Measurements from ENCODE around the gene USP5.
"Not testable (repeated sequence)": the region's sequence is repeated elsewhere in the genome, so short reads cannot be mapped to it uniquely, and the experiment has no call there.

Gene USP5

DNA sequence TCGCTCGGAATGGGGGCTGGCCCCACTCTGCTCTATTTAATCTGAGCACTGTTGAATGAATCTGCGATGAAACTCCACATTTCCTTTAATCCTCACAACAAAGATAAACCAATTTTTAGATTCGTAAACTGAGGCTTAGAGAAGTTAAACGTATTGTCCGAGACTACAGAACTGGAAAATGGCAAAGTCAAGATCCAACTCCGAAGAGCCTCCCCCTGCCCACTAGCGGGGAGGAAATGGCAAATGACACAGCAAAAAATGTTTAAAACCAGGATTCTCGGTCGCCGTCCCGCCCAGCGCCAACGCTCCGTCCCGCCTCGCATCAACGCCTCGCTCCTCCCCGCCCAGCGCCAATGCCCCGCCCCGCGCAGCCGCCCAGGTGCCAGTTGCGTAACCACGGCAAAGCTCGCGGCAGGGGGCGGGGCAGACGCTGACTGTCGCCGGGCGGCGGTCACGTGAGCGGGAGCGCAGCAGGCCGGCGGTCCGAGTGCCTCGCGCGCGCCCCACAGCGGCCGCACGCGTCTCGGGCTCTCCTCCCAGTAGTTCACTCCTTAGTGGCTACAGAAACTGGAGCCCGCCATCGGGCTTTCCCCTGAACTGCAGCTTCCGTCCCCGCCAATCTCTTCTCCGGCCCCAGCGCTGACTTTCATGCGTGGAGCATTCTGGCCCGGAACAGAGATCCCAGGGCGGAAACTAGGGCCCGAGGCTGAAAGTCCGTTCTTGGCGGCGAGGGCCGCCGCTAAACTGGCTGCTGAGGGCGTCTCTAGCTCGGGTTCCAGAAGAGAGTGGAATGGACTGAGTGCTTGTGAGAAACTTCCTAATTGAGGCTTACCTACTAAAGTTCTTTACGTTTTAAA lies 39.1 kb downstream of the USP5 start:
- DNase-seq, result peak; percentile 97

GRCh38 chr12:6891646-6892001 lies 39.7 kb downstream of the USP5 start:
- DNase-seq, result no peak

DNA sequence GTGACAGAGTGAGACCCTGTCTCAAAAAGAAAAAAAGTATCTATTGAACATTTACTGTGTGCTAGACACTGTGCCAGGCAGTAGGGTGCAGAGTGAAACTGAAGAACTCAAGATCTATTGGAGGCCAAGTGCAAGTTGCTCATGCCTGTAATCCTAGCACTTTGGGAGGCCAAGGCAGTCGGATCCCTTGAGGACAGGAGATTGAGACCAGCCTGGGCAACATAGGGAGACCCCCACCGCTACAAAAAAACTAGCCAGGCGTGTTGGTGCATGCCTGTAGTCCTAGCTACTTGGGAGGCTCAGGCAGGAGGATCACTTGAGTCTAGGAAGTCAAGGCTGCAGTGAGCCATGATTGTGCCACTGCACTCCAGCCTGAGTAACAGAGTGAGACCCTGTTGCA lies 40.7 kb downstream of the USP5 start:
- not testable (repeated sequence) for DNase-seq

DNA sequence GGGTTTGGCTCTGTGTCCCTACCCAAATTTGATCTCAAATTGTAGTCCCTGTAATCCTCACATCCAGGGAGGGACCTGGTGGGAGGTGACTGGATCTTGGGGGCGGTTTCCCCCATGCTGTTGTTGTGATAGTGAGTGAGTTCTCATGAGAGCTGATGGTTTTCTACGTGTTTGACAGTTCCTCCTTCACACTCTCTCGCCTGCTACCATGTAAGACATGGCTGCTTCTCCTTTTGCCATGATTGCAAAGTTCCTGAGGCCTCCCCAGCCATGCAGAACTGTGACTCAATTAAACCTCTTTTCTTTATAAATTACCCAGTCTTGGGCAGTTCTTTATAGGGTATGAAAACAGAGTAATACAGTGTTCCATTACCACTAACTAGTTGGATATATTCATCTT lies 42.4 kb downstream of the USP5 start:
- DNase-seq, result no peak

DNA sequence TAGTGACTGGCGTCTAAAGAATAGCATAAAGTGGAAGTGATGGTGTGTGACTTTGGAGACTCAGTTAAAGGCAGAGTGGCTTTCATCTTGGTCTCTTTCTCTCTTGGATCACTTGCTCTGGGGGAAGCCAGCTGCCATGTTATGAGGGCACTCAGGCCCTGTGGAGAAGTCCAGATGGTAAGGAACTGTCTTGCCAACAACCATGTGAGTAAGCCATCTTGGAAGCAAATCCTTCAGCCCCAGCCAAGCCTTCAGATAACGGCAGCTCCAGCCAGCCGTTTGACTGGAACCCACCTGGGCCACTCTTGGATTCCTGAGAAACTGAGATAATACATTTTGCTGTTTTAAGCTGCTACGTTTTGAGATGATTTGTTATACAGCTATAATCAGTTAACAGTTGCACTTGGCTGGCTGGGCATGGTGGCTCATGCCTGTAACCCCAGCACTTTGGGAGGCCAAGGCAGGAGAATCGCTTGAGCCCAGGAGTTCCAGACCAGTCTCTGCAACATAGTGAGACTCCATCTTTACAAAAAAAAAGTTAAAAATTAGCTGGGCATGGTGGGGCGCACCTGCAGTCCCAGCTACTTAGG lies 45.0 kb downstream of the USP5 start:
- no peak for DNase-seq

DNA sequence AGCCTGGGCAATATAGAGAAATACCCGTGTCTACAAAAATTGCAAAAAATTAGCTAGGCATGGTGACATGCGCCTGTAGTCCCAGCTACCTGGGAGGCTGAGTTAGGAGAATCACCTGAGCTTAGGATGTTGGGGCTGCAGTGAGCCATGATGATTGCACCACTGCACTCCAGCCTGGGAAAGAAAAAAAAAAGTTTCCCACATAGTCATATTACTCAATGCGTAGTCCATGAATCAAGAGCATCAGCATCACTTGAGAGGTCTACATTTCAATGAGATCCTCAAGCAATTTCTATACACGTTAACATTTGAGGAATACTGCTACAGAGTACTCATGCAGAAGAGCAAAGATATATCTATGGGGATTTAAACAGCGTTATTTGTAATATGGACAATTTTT lies 47.5 kb downstream of the USP5 start:
- DNase-seq, result no peak

- DNase-seq, result no peak
Measured at GRCh38 chr12:6899837-6900519, 48.0 kb downstream of the USP5 start.

GRCh38 chr12:6902448-6902847 lies 50.5 kb downstream of the USP5 start:
- DNase-seq, result no peak

- DNase-seq, result no peak
Measured at GRCh38 chr12:6903722-6904121, 51.8 kb downstream of the USP5 start.

- peak; percentile 98 for DNase-seq
Measured at GRCh38 chr12:6904280-6905276, 52.6 kb downstream of the USP5 start, which contains the start of gene LRRC23. Gene LRRC23, plus strand, starts transcription at chr12:6904822. Its CDS starts 812 bp downstream, at chr12:6905634.

DNA sequence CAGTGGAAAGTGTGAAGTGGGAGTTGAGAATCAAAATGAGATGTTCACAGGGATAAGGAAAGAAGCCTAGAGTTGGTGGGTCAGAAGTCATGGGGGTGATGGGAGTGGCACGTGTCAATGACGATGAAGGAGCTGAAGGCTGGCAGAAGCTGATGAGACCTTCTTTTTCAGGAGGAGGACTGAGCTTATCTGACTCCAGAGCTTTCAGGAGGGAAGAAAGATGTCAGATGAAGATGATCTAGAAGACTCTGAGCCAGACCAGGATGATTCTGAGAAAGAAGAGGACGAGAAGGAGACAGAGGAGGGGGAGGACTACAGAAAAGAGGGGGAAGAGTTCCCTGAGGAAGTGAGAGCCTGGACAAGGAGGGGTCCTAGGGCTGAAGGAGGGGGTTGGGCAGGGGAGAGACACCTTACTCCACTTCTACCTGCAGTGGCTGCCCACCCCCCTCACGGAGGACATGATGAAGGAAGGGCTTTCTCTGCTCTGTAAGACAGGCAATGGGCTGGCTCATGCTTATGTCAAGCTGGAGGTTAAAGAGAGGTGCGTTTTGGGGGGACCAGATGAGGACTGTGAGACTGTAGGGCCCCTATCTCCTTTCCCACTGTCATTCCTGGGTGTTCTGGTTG lies 53.6 kb downstream of the USP5 start:
- DNase-seq, result no peak

GRCh38 chr12:6908141-6908540 lies 56.2 kb downstream of the USP5 start:
- not testable (repeated sequence) for DNase-seq

GRCh38 chr12:6909421-6910145 lies 57.6 kb downstream of the USP5 start:
- no peak for DNase-seq

GRCh38 chr12:6912164-6912935 lies 60.4 kb downstream of the USP5 start:
- DNase-seq, result no peak

- peak; percentile 80 for DNase-seq
Measured at GRCh38 chr12:6914246-6914946, 62.4 kb downstream of the USP5 start, which contains the start of gene ENO2. Gene ENO2, plus strand, starts transcription at chr12:6914580. Its CDS starts 1,253 bp downstream, at chr12:6915833.

- DNase-seq, result peak; percentile 69
Measured at GRCh38 chr12:6914947-6915788, 63.2 kb downstream of the USP5 start.

GRCh38 chr12:6915789-6916285 lies 63.9 kb downstream of the USP5 start:
- DNase-seq, result no peak

Data from retina (tissue), 1 donor.